HFFc6 (cell line): ENCODE results near the gene P2RX7. TPM values are rescaled to one million over a fixed set of nuclear protein-coding genes. Genes with fewer than 3 reads are reported as not detected.

Experiments used
- DNase-seq: peaks from one replicate; pipeline ENCODE4 v3.0.0-alpha.2; 2018
- H3K27ac Mint-ChIP-seq: 2 replicates; pipeline ENCODE4 v1.8.0; 2020; ENCODE audit warnings: mild to moderate bottlenecking, mixed read lengths
- H3K27me3 Mint-ChIP-seq: 2 replicates; pipeline ENCODE4 v1.8.0; 2021; ENCODE audit warnings: mild to moderate bottlenecking, moderate library complexity, mixed read lengths; ENCODE audit not compliant: insufficient read depth
- H3K36me3 Mint-ChIP-seq: 2 replicates; pipeline ENCODE4 v1.8.0; 2021; ENCODE audit warnings: low read depth, mixed read lengths
- H3K4me1 Mint-ChIP-seq: 2 replicates; pipeline ENCODE4 v1.8.0; 2020; ENCODE audit warnings: low read depth, mixed read lengths
- H3K4me3 Mint-ChIP-seq: 2 replicates; pipeline ENCODE4 v1.8.0; 2020; ENCODE audit warnings: mild to moderate bottlenecking, moderate library complexity, mixed read lengths
- H3K9me3 Mint-ChIP-seq: 2 replicates; pipeline ENCODE4 v1.8.0; 2020; ENCODE audit warnings: mild to moderate bottlenecking, mixed read lengths
- total RNA-seq, 6 experiments: library from RNA; stranded (reverse); fragmentation: NEBNext Ultra II Directional; extraction: Animal tissue kit (Norgen Biotek cat#: 25700); gene quantifications; 2 replicates in 1 of 6; 3 replicates in 5 of 6; pipeline ENCODE4 v1.2.3, GENCODE V29; 2021
- TF ChIP-seq, protein P1 (sequence below): fragments of 200-600 bp; sonication (generic); IDR thresholded peaks from 2 replicates; pipeline ENCODE4 v1.5.0; 2021; ENCODE audit warnings: antibody characterized with exemption, mild to moderate bottlenecking

The P2RX7 gene
- total RNA-seq, 6 experiments from 2014 or later, result 0.17 to 0.32 (median 0.24) TPM

DNA sequence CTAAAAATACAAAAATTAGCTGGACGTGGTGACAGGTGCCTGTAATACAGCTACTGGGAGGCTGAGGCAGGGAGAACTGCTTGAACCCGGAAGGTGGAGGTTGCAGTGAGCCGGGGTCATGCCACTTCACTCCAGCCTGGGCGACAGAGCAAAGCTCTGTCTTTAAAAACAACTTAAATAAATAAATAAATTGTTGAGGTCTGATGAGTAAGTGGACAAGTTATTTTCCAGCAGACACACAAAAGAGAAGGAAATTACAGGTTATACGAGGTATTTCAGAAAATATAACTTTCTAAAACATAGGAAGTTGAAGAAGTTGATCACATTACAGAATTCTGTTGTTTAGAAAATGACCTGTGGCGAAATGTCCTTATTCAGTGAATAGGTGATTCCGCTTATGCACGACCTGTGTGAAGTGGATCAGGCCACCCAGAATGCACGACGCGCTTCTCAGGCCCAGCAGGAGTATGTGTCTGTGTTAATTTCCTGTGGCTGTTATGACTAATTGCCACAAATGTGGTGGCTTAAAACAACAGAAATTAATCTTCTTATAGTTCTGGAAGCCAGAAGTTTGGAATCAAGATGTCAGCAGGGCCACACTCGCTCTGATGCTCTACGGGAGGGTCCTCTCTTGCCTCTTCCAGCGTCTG is 38.1 kb downstream of the P2RX7 start:
- no peaks in the 10 kb centered on the region for H3K36me3 Mint-ChIP-seq
- no peak overlapping the region for H3K27ac Mint-ChIP-seq
- peaks cover 8% of the 10 kb centered on the region for H3K27me3 Mint-ChIP-seq
- H3K4me3 Mint-ChIP-seq, result no peak overlapping the region
- no peak for DNase-seq
- TF ChIP-seq, protein P1, sequence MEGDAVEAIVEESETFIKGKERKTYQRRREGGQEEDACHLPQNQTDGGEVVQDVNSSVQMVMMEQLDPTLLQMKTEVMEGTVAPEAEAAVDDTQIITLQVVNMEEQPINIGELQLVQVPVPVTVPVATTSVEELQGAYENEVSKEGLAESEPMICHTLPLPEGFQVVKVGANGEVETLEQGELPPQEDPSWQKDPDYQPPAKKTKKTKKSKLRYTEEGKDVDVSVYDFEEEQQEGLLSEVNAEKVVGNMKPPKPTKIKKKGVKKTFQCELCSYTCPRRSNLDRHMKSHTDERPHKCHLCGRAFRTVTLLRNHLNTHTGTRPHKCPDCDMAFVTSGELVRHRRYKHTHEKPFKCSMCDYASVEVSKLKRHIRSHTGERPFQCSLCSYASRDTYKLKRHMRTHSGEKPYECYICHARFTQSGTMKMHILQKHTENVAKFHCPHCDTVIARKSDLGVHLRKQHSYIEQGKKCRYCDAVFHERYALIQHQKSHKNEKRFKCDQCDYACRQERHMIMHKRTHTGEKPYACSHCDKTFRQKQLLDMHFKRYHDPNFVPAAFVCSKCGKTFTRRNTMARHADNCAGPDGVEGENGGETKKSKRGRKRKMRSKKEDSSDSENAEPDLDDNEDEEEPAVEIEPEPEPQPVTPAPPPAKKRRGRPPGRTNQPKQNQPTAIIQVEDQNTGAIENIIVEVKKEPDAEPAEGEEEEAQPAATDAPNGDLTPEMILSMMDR, result no peak
- peaks cover 20% of the 10 kb centered on the region for H3K4me1 Mint-ChIP-seq
- no peaks in the 10 kb centered on the region for H3K9me3 Mint-ChIP-seq

DNA sequence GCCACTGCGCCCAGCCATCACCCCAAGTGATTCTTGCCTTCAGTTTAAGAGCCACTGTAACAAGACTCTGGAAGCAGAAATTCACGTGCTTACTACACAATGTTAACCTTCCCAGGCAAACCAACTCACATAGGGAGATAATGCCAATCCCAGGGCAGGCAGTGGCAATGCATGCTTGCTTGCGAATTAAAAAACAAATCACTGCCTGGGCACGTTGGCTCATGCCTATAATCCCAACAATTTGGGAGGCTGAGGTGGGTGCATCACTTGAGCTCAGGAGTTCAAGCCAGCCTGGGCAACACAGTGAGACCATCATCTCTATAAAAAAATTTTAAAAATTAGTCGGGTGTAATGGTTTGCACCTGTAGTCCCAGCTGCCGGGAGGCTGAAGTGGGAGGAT is 39.5 kb downstream of the P2RX7 start:
- TF ChIP-seq, protein P1, result no peak
- DNase-seq, result no peak
- Mint-ChIP-seq H3K36me3 (no peaks in the 10 kb centered on the region), H3K27me3 (peaks cover 6% of the 10 kb centered on the region), H3K4me3 (no peak overlapping the region), H3K27ac (no peak overlapping the region), H3K9me3 (no peaks in the 10 kb centered on the region), H3K4me1 (peaks cover 26% of the 10 kb centered on the region)

DNA sequence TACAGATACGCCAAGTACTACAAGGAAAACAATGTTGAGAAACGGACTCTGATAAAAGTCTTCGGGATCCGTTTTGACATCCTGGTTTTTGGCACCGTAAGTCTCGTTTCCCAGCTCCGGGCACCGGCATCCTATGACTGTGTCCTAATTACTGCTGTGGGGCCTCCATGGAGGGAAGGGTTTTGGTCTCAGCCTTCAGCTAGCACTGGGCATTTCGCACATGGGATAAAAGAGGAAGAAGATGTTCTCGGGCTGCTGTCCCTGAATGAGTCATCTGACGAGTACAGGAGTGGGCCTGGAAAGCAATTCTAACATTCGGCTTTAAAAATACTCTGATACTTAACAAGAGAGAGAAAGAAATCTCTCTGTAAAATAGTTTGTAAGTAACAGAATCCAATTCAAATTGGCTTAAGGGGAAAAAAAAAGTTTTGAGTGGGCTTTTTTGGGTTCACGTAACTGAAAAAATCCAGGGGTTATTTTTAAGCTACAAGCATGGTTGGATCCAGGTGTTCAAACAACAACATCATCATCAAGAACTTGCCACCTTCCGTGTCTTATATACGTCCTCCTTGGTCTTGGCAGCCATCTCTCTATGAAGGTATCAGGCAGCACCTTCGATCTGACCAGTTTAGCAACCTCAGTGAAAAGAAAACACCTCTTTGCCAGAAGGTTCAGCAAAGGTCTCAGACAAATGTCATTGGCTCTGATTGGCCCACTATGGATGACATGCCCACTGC is 42.9 kb downstream of the P2RX7 start:
- Mint-ChIP-seq H3K4me1 (peaks cover 22% of the 10 kb centered on the region), H3K27me3 (peaks cover 8% of the 10 kb centered on the region), H3K27ac (no peak overlapping the region), H3K36me3 (no peaks in the 10 kb centered on the region), H3K9me3 (no peaks in the 10 kb centered on the region), H3K4me3 (peak overlapping the region; percentile 52)
- no peak for DNase-seq
- TF ChIP-seq, protein P1, result no peak

DNA sequence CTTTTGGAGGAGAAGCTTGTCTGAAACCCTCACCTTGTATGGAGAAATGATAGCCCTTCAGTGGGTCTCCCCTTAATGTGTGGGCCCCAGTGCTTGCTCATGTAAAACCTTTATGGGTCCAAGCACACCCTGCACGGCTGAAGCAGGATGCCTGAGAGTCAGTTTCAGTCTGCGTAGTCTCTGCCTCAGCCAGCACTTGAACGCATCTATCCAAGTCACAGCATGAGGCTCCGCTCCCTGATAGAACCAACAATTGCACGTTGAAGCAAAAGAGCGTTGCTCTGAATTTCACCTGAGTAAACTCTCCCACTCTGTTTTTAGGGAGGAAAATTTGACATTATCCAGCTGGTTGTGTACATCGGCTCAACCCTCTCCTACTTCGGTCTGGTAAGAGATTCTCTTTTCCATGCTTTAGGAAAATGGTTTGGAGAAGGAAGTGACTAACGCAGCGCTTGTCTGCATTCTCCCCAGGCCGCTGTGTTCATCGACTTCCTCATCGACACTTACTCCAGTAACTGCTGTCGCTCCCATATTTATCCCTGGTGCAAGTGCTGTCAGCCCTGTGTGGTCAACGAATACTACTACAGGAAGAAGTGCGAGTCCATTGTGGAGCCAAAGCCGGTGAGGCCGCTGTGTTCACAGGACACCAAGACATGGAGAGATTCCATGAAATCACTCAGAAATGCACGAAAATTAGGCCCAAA is 44.3 kb downstream of the P2RX7 start:
- Mint-ChIP-seq H3K27ac (no peak overlapping the region), H3K4me1 (peaks cover 12% of the 10 kb centered on the region)
- TF ChIP-seq, protein P1, result no peak

DNA sequence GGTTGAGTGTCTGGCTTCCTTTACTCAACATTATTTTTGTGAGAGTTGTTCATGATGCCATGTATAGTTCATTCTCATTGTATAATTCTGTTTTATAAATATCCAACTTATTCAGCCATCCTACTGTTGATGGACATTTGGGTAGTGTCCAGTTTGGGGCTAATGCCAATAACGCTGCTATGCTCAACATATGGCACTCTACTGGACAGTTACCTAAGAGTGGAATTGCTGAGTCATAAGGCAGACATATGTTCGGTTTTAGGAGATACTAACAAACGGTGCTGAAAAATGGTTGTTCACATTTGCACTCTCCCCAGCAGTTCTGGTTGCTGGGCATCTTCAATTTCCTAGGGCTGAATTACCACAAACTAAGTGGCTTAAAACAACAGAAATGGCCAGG is 48.5 kb downstream of the P2RX7 start:
- no peak overlapping the region for H3K4me3 Mint-ChIP-seq
- peaks cover 2% of the 10 kb centered on the region for H3K27me3 Mint-ChIP-seq
- peaks cover 5% of the 10 kb centered on the region; the same call in 1 of the 2 replicates for H3K9me3 Mint-ChIP-seq
- H3K4me1 Mint-ChIP-seq, result peaks cover under 1% of the 10 kb centered on the region
- peaks cover 3% of the 10 kb centered on the region; the same call in 1 of the 2 replicates for H3K36me3 Mint-ChIP-seq
- H3K27ac Mint-ChIP-seq, result no peak overlapping the region; the same call in 1 of the 2 replicates
- no peak for DNase-seq
- TF ChIP-seq, protein P1, result no peak

More for the DNA sequence above, 44.3 kb downstream of the P2RX7 start:
- Mint-ChIP-seq H3K9me3 (peaks cover 1% of the 10 kb centered on the region; the same call in 1 of the 2 replicates), H3K27me3 (peaks cover 2% of the 10 kb centered on the region), H3K36me3 (peaks cover 1% of the 10 kb centered on the region; the same call in 1 of the 2 replicates), H3K4me3 (no peak overlapping the region)
- no peak for DNase-seq
